Peyer's patch (tissue), 4 donors: ENCODE measurements around the gene CEP68. TPM values are rescaled to one million over a fixed set of nuclear protein-coding genes. Genes with fewer than 3 reads are reported as not detected.
A peak's percentile ranks its signal among the peaks of the same experiment; 100 is the strongest.

Experiments used
- DNase-seq, 3 donors: peaks; one replicate each; pipeline ENCODE4 v3.0.0-alpha.2; 2017 to 2019
- H3K27ac ChIP-seq, 4 donors: fragments of 200-600 bp; sonication (generic); one replicate each; pipeline ENCODE4 v1.5.1; 2016 to 2019
- H3K27me3 ChIP-seq, 2 donors: fragments of 200-600 bp; sonication (generic); one replicate each; pipeline ENCODE4 v1.5.1; 2019
- H3K36me3 ChIP-seq, 3 donors: fragments of 200-600 bp; sonication (generic); one replicate each; pipeline ENCODE4 v1.5.1; 2016 to 2019
- H3K4me1 ChIP-seq, 4 donors: fragments of 200-600 bp; sonication (generic); one replicate each; pipeline ENCODE4 v1.5.1; 2016 to 2019
- H3K4me3 ChIP-seq, 4 donors: fragments of 200-600 bp; sonication (generic); 1 replicate in 3 of 4; 2 replicates in 1 of 4; pipeline ENCODE4 v1.5.1; 2016 to 2019; ENCODE audit warnings: mild to moderate bottlenecking in 1 of 4
- H3K9me3 ChIP-seq, 4 donors: fragments of 200-600 bp; sonication (generic); one replicate each; pipeline ENCODE4 v1.5.1; 2016 to 2019; ENCODE audit warnings: mild to moderate bottlenecking in 1 of 4
- CTCF ChIP-seq, 6 experiments: fragments of 450-650 bp in 4 of 6; fragments of 200-600 bp in 2 of 6; sonication (generic) in 1 of 6; IDR thresholded peaks; one replicate each; pipeline ENCODE4 v1.5.1; 2017 to 2019; ENCODE audit warnings: antibody characterized with exemption in 6 of 6, mild to moderate bottlenecking in 3 of 6, moderate library complexity in 1 of 6
- POLR2A ChIP-seq, 2 donors: fragments of 450-650 bp; IDR thresholded peaks; one replicate each; pipeline ENCODE4 v1.5.1; 2017; ENCODE audit warnings: antibody characterized with exemption in 2 of 2, mild to moderate bottlenecking in 2 of 2, moderate library complexity in 2 of 2
- total RNA-seq, 4 donors: library from RNA; depleted of rRNA; stranded (reverse); fragments of >200 nt; gene quantifications; one replicate each; pipeline ENCODE4 v1.1.0, GENCODE V29; 2016

Gene CEP68
- total RNA-seq, 4 donors from 2014 or later: 5.4 to 18.2 (median 14.7) TPM

- H3K27ac ChIP-seq: peak overlapping the region; percentile 78 to 95 (median 89)
- H3K27me3 ChIP-seq: no peaks in the 10 kb centered on the region
- H3K4me1 ChIP-seq: peaks cover 0 to 24% (median 7%) of the 10 kb centered on the region in 4 donors
- H3K9me3 ChIP-seq: no peaks in the 10 kb centered on the region
- H3K4me3 ChIP-seq: peak overlapping the region; percentile 76 to 93 (median 87)
- no peak for DNase-seq
- H3K36me3 ChIP-seq: no peaks in the 10 kb centered on the region
- TF ChIP-seq CTCF (IDR thresholded peaks at IDR 0.05) (no peak), POLR2A (IDR thresholded peaks at IDR 0.05) (no peak)
Observed at GRCh38 chr2:65057054-65057375, 799 bp downstream of the CEP68 start.

- peak in 1 of 3 donors; percentile 38 for DNase-seq
- Histone ChIP-seq H3K9me3 (no peaks in the 10 kb centered on the region), H3K27me3 (no peaks in the 10 kb centered on the region), H3K4me1 (peaks cover 0 to 25% (median 7%) of the 10 kb centered on the region in 4 donors), H3K27ac (peak overlapping the region; percentile 78 to 95 (median 89)), H3K4me3 (peak overlapping the region; percentile 76 to 93 (median 87)), H3K36me3 (no peaks in the 10 kb centered on the region)
- TF ChIP-seq CTCF (IDR thresholded peaks at IDR 0.05) (no peak), POLR2A (IDR thresholded peaks at IDR 0.05) (no peak)
Observed at GRCh38 chr2:65057391-65058052, 1.3 kb downstream of the CEP68 start.

- H3K4me1 ChIP-seq: peaks cover 0 to 38% (median 7%) of the 10 kb centered on the region in 4 donors
- H3K27me3 ChIP-seq: no peaks in the 10 kb centered on the region
- peak overlapping the region in 1 of 4 donors; percentile 28 for H3K27ac ChIP-seq
- no peaks in the 10 kb centered on the region for H3K36me3 ChIP-seq
- no peak overlapping the region for H3K4me3 ChIP-seq
- H3K9me3 ChIP-seq: no peaks in the 10 kb centered on the region
- DNase-seq: no peak
- no peak for TF ChIP-seq POLR2A (IDR thresholded peaks at IDR 0.05)
Observed at GRCh38 chr2:65059071-65059470, 2.9 kb downstream of the CEP68 start.

GRCh38 chr2:65061146-65061909 is 5.1 kb downstream of the CEP68 start:
- H3K4me3 ChIP-seq: no peak overlapping the region
- DNase-seq: no peak
- no peaks in the 10 kb centered on the region for H3K9me3 ChIP-seq
- no peaks in the 10 kb centered on the region for H3K36me3 ChIP-seq
- no peak overlapping the region for H3K27ac ChIP-seq
- no peaks in the 10 kb centered on the region for H3K27me3 ChIP-seq
- H3K4me1 ChIP-seq: peaks cover 0 to 40% (median 5%) of the 10 kb centered on the region in 4 donors
- TF ChIP-seq CTCF (IDR thresholded peaks at IDR 0.05) (no peak), POLR2A (IDR thresholded peaks at IDR 0.05) (no peak)

GRCh38 chr2:65061910-65062339 is 5.7 kb downstream of the CEP68 start:
- Histone ChIP-seq H3K36me3 (no peaks in the 10 kb centered on the region), H3K27ac (no peak overlapping the region), H3K9me3 (no peaks in the 10 kb centered on the region), H3K27me3 (no peaks in the 10 kb centered on the region), H3K4me1 (peaks cover 0 to 40% (median 5%) of the 10 kb centered on the region in 4 donors), H3K4me3 (no peak overlapping the region)
- TF ChIP-seq CTCF (IDR thresholded peaks at IDR 0.05): no peak
- no peak for DNase-seq
